RWPE2 (cell line): ENCODE data around the gene BMF.

Experiments used
- ATAC-seq: fragments of 200-7000 bp; cut with Tn5 transposase; 3 replicates; pipeline ENCODE4 v1.9.1; 2021; ENCODE audit warnings: low read depth
- DNase-seq: peaks from one replicate; pipeline ENCODE4 v3.0.0-alpha.2; 2020; ENCODE audit warnings: low spot score
- H3K27ac ChIP-seq: fragments of 450-650 bp; 2 replicates; pipeline ENCODE4 v1.5.1; 2017; ENCODE audit warnings: mild to moderate bottlenecking; ENCODE audit not compliant: poor library complexity, severe bottlenecking
- H3K27me3 ChIP-seq: fragments of 250-450 bp; sonication (Bioruptor Pico); 2 replicates; pipeline ENCODE4 v1.5.1; 2021; ENCODE audit warnings: mild to moderate bottlenecking, moderate library complexity; ENCODE audit not compliant: insufficient read depth, poor library complexity, severe bottlenecking
- H3K36me3 ChIP-seq: fragments of 250-450 bp; sonication (Bioruptor Pico); 2 replicates; pipeline ENCODE4 v1.5.1; 2020; ENCODE audit warnings: low read depth, mild to moderate bottlenecking, moderate library complexity
- H3K4me1 ChIP-seq: fragments of 250-450 bp; sonication (Bioruptor Pico); 2 replicates; pipeline ENCODE4 v1.5.1; 2021; ENCODE audit warnings: mild to moderate bottlenecking, moderate library complexity; ENCODE audit not compliant: insufficient read depth, poor library complexity, severe bottlenecking
- H3K4me3 ChIP-seq: fragments of 250-450 bp; sonication (Bioruptor Pico); 2 replicates; pipeline ENCODE4 v1.5.1; 2021; ENCODE audit warnings: mild to moderate bottlenecking, moderate library complexity; ENCODE audit not compliant: severe bottlenecking
- H3K9me3 ChIP-seq: fragments of 250-450 bp; sonication (Bioruptor Pico); 2 replicates; pipeline ENCODE4 v1.5.1; 2021; ENCODE audit warnings: mild to moderate bottlenecking, moderate library complexity; ENCODE audit not compliant: severe bottlenecking
- TF ChIP-seq, protein P1 (sequence below): fragments of 450-650 bp; IDR thresholded peaks from one replicate; pipeline ENCODE4 v1.5.1; 2017; ENCODE audit warnings: mild to moderate bottlenecking, moderate library complexity; ENCODE audit not compliant: poor library complexity, severe bottlenecking

BMF gene

DNA sequence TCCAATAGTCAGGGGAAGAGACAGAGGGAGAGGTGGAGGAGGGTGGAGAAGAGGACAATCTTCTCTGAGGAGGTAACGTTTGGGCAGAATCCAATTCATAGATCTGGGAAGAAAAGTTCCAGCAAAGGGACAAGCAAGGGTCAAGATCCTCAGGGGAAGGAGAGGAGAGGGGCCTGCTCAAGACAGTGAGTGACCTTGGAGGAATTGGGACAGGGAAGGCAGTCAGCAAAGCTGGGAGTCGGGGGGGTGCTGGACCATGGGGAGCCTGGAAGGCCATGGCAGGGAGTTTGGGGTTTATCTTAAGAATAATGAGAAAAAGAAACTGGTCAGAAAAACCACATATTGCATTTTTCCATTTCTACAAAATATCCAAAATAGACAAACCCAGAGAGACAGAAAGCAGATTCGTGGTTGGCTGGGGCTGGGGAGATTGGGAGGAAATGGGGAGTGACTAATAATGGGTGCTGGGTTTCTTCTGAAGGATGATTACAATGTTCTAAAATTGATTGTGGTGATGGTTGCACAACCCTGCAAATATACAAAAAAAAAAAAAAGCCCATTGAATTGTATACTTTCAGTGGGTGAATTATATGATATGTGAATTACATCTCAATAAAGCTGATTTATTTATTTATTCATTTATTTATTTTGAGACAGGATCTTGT is 50.1 kb downstream of the BMF start:
- Histone ChIP-seq H3K27ac (no peak overlapping the region), H3K4me1 (peaks cover 24% of the 10 kb centered on the region), H3K36me3 (no peaks in the 10 kb centered on the region), H3K9me3 (no peaks in the 10 kb centered on the region), H3K27me3 (no peaks in the 10 kb centered on the region), H3K4me3 (no peak overlapping the region)
- ATAC-seq: no peak
- peak; percentile 51 for DNase-seq
- TF ChIP-seq, protein P1, sequence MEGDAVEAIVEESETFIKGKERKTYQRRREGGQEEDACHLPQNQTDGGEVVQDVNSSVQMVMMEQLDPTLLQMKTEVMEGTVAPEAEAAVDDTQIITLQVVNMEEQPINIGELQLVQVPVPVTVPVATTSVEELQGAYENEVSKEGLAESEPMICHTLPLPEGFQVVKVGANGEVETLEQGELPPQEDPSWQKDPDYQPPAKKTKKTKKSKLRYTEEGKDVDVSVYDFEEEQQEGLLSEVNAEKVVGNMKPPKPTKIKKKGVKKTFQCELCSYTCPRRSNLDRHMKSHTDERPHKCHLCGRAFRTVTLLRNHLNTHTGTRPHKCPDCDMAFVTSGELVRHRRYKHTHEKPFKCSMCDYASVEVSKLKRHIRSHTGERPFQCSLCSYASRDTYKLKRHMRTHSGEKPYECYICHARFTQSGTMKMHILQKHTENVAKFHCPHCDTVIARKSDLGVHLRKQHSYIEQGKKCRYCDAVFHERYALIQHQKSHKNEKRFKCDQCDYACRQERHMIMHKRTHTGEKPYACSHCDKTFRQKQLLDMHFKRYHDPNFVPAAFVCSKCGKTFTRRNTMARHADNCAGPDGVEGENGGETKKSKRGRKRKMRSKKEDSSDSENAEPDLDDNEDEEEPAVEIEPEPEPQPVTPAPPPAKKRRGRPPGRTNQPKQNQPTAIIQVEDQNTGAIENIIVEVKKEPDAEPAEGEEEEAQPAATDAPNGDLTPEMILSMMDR: no peak

DNA sequence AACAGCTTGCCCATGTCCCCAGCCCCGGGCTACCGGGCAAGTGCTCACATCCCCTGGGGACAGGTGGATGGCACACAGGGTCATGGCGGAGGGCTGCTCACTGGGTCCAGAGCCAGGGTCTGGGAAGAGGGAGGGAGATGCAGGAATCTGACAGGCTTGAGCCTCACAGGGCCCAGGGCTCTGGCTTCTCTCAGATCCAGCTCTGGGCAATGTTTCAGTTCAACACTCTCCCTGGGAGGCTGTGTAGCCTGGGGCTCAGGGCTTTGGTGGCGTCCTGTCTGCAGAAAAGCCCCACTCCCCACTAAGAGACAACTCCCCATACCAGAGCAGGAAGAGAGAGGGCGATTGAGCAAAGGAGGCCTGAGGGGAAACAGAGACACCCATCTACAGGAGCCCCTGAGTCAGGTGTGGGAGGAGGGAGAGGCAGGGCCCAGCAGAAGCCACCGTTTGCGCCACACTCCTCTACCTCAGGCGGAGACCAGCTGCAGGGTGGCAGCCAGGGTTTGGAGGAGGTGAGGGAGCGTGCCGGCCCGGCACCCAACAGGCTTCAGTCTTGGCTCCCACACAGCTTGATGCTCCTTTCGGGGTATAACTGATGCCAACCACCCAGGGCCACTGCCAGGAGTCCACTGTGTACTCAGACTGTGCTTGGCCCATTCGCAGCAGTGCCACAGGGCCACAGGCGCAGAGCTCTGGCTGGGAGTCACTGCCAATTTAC is 52.9 kb downstream of the BMF start:
- no peaks in the 10 kb centered on the region for H3K27me3 ChIP-seq
- H3K4me3 ChIP-seq: no peak overlapping the region
- ATAC-seq (peak; percentile 15), DNase-seq (no peak)
- H3K27ac ChIP-seq: peak overlapping the region; percentile 19
- no peaks in the 10 kb centered on the region for H3K9me3 ChIP-seq
- peaks cover 18% of the 10 kb centered on the region for H3K4me1 ChIP-seq
- H3K36me3 ChIP-seq: no peaks in the 10 kb centered on the region
- TF ChIP-seq, protein P1: no peak

DNA sequence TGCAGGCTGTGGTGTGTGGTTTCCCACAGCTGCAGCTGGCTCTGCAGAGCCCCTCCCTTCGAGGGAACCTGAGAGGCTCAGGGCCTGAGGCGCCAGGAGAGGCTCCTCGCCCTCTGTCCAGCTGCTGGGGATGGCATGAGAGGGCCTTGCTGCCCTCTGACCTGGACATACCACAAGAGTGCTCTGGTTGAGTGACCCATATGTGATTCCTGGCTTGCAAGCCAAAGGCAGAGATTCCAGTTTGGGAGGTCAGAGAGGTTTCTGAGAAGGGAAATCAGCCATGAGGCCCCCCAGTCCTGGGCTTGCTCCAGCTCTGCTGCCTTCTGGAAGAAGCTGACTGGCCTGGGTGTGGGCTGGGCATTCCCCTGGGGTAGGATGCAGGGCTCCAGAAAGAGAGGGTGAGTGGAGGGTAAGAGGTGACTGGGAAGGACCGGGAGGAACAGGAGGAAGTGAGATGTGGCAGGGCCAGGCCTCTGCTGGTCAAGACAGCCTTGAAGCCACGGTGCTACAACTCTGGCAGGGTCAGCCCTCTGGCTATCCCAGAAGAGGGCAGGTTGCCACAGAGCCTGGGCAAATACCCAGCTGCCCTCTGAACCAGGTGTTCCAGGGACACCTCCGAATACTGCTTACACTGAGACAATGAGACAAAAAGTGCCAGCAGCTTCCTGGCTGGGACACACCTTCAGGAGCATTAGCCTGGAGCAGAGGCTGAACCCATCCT is 53.7 kb downstream of the BMF start:
- no peaks in the 10 kb centered on the region for H3K27me3 ChIP-seq
- H3K27ac ChIP-seq: peak overlapping the region; percentile 19
- H3K4me3 ChIP-seq: no peak overlapping the region
- DNase-seq (no peak), ATAC-seq (peak; percentile 67)
- H3K4me1 ChIP-seq: peaks cover 18% of the 10 kb centered on the region
- TF ChIP-seq, protein P1: no peak
- no peaks in the 10 kb centered on the region for H3K9me3 ChIP-seq
- no peaks in the 10 kb centered on the region for H3K36me3 ChIP-seq

DNA sequence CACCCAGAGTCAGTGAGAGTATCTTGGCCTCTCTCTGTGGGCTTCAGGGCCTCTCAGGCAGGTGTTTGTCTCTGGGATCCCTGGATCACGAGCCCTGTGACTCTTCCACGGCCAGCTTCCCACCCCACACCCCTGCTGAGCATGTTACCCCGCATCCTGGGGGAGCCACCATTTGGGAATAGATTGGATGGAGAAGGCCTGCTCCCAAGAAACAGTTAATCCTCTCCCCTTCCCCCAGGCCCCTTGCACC is 54.1 kb downstream of the BMF start:
- no peak for DNase-seq
- Histone ChIP-seq H3K9me3 (no peaks in the 10 kb centered on the region), H3K4me1 (peaks cover 18% of the 10 kb centered on the region), H3K4me3 (no peak overlapping the region), H3K27ac (peak overlapping the region; percentile 19), H3K27me3 (no peaks in the 10 kb centered on the region), H3K36me3 (no peaks in the 10 kb centered on the region)
- no peak; the same call in 2 of the 3 replicates for ATAC-seq
- TF ChIP-seq, protein P1: no peak
